Dendritic cell treated with granulocyte-macrophage colony-stimulating factor and Interleukin-4, amounts not matched to agents 40 ng/mL and 50 ng/mL, for 4 days (primary cell): Measurements from ENCODE around the gene ARMH3.

Source experiments
- H3K27ac Mint-ChIP-seq: one replicate; pipeline ENCODE4 v1.8.0; 2022; ENCODE audit warnings: mild to moderate bottlenecking, mixed read lengths
- H3K27me3 Mint-ChIP-seq: one replicate; pipeline ENCODE4 v1.8.0; 2022; ENCODE audit warnings: mild to moderate bottlenecking, mixed read lengths
- H3K36me3 Mint-ChIP-seq: one replicate; pipeline ENCODE4 v1.8.0; 2022; ENCODE audit warnings: low read depth, mixed read lengths
- H3K4me1 Mint-ChIP-seq: one replicate; pipeline ENCODE4 v1.8.0; 2022; ENCODE audit warnings: low read depth, mixed read lengths
- H3K4me3 Mint-ChIP-seq: one replicate; pipeline ENCODE4 v1.8.0; 2022; ENCODE audit warnings: mild to moderate bottlenecking, moderate library complexity, mixed read lengths
- H3K9me3 Mint-ChIP-seq: one replicate; pipeline ENCODE4 v1.8.0; 2022; ENCODE audit warnings: mixed read lengths
- intact Hi-C: fragments of 100-400 bp; cut with micrococcal nuclease; formaldehyde crosslinking; loops from one replicate; pipeline ENCODE4 v1.15.0; 2022

The ARMH3 gene

DNA sequence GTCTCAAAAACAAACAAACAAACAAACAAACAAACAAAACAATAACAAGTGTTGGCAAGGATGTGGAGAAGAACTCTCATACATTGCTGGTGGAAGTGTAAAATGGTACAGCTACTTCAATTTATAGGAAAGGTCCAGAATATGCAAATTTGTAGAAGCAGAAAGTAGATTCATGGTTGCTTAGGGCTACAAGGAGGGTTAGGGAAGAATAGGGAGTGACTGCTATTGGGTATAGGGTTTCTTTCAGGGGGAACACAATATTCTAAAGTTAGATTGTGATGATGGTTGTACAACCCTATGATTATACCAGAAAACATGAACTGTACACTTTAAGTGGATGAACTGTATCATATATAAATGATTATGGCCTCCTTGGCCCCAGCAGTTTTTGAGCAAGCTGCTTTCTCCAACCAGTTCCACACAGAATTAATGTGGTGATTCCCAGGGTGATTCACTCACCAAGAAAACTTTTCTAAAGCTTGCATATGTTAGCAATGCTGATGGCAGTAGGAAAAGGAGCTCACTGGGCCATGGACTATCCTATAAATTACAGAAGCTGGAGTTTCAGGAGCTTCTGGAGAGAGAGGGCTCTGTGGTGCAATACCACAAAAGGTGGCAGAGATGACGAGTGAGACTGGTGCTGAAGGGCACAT lies 159.6 kb downstream of the ARMH3 start:
- no peaks in the 10 kb centered on the region for H3K9me3 Mint-ChIP-seq
- no peak overlapping the region for H3K27ac Mint-ChIP-seq
- intact Hi-C loops, result no loop called here
- H3K27me3 Mint-ChIP-seq, result no peaks in the 10 kb centered on the region
- peaks cover 28% of the 10 kb centered on the region for H3K36me3 Mint-ChIP-seq
- peaks cover 6% of the 10 kb centered on the region for H3K4me1 Mint-ChIP-seq
- no peak overlapping the region for H3K4me3 Mint-ChIP-seq

DNA sequence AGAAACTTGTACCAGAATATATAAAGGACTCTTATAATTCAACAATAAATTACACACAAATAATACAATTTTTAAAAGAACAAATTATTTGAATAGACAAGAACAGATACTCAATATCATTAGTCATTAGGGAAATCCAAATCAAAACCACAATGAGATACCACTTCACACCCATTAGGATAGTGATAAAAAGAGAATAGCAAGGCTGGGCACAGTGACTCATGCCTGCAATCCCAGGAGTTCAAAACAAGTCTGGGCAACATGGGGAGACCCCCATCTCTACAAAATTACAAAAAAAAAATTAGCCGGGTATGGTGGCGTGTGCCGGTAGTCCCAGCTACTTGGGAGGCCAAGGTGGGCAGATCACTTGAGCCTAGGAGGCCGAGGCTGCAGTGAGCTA lies 160.2 kb downstream of the ARMH3 start:
- Mint-ChIP-seq H3K36me3 (peaks cover 27% of the 10 kb centered on the region), H3K9me3 (no peaks in the 10 kb centered on the region), H3K4me1 (peaks cover 6% of the 10 kb centered on the region), H3K4me3 (no peak overlapping the region), H3K27ac (no peak overlapping the region), H3K27me3 (no peaks in the 10 kb centered on the region)
- intact Hi-C loops, result no loop called here

DNA sequence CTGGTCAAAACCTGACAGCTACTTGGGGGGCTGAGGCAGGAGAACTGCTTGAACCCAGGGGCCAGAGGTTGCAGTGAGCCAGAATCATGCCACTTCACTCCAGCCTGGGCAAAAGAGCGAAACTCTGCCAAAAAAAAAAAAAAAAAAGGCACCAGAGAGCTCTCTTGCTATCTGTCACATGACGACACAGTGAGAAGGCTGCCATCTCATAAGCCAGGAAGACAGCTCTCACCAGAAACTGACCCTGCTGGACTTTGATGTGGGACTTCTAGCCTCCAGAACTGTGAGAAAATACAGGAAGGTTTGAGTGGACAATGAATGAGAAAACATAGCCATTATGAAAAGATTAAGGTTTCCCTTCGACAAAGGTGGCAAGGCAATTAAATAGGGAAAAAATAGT lies 161.2 kb downstream of the ARMH3 start:
- intact Hi-C loops, result no loop called here
- Mint-ChIP-seq H3K9me3 (no peaks in the 10 kb centered on the region), H3K27me3 (no peaks in the 10 kb centered on the region), H3K4me3 (no peak overlapping the region), H3K27ac (no peak overlapping the region), H3K36me3 (peaks cover 24% of the 10 kb centered on the region), H3K4me1 (peaks cover 9% of the 10 kb centered on the region)

DNA sequence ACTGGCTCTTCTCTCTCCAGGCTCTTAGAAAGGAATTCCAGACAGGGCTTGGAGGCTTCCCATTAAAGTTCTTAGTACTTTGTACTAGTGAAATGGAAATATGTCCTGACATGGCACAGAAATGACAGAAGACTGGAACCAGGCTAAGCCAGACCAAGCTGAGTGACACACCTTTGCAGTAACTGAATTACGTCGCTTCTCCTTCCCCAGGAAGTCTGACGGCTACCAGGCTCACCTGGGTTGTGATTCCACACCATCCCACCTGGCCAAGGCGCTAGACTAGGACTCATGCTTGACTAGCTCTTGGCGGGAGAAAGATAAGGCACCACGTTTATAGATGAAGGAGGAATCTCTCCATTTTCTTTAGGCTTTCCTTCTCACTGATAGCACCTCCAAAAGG lies 161.7 kb downstream of the ARMH3 start:
- intact Hi-C loops, result no loop called here
- Mint-ChIP-seq H3K27ac (no peak overlapping the region), H3K36me3 (peaks cover 26% of the 10 kb centered on the region), H3K27me3 (no peaks in the 10 kb centered on the region), H3K9me3 (no peaks in the 10 kb centered on the region), H3K4me3 (no peak overlapping the region), H3K4me1 (peaks cover 14% of the 10 kb centered on the region)

GRCh38 chr10:101893510-101894120 lies 162.4 kb downstream of the ARMH3 start:
- H3K4me3 Mint-ChIP-seq, result no peak overlapping the region
- H3K4me1 Mint-ChIP-seq, result peaks cover 20% of the 10 kb centered on the region
- no peaks in the 10 kb centered on the region for H3K9me3 Mint-ChIP-seq
- no peak overlapping the region for H3K27ac Mint-ChIP-seq
- peaks cover 32% of the 10 kb centered on the region for H3K36me3 Mint-ChIP-seq
- intact Hi-C loops, result no loop called here
- H3K27me3 Mint-ChIP-seq, result no peaks in the 10 kb centered on the region

DNA sequence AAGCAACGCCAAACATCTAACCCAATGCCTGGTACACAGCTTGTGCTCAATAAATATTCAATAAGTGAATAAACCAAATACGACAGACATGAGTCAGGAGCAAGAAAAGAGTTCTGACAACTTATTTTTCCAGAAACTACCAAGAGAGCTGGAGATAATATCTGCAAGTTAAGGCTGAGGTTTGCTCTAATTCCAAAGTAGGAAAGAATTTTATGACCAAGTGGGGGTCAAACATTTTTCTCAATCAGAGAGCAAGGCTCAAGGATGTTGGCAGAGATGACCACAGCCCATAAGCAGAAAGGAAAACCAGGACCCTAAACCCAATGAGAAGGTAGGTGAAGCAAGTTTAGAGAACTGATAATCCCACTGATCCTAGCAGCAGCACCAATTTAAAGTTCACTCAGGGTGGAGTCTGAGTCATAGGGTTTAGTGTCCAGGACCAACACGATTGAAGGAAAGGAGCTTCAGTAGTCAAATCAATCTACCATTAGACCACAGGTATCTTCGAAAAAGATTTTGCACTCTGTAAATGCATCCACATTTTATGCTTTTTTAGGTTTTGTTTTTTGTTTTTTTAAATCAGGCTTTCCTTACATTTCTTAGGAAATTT lies 163.1 kb downstream of the ARMH3 start:
- intact Hi-C loops, result no loop called here
- Mint-ChIP-seq H3K4me1 (peaks cover 25% of the 10 kb centered on the region), H3K9me3 (no peaks in the 10 kb centered on the region), H3K4me3 (no peak overlapping the region), H3K36me3 (peaks cover 39% of the 10 kb centered on the region), H3K27ac (no peak overlapping the region), H3K27me3 (no peaks in the 10 kb centered on the region)

DNA sequence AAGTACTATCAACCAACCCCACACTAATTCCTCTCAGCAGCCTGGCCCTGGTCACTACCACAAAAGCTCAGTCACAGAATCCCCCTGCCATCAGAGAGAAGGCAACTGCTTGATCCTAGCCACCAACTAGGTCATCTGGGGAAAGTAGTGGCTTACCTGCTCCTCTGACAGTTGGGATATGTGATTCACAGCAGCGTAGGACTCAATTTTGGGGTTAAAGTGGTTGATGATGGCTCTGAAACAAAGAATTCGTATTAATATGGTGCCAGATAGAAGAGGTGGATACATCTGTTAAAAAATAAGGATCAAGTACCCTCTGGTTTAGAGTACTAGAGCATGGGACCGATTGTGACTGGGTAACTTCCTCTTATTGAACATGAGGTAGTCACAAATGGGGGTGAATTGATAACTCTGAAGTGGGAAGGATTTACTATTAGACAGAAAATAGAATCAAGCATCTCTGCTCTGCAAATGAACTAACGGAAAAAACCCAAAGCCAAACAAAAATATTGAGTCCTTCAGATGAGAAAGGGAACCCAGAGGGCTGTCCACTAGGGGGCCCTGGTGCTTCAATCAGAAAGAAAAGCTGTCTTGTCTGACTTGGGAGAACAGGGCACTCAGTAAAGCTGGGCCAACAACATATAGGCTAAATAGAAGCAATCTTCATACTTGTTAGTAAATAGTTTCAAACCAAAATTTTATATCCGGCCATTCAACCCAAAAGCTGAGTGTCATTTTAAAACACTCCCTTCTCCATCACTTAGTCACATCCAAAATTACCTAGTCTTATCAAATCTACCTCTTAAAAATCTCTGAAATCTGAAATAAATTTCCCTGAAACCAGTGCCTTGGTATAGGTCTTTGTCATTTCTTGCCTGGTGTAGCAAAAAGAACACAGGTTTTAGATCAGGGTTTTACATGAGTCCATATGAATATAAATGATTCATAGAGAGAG lies 166.4 kb downstream of the ARMH3 start:
- H3K4me3 Mint-ChIP-seq, result no peak overlapping the region
- peaks cover 42% of the 10 kb centered on the region for H3K36me3 Mint-ChIP-seq
- intact Hi-C loops, result loop anchor here (1.0 kb wide), 2 partner anchors 122 to 184 kb away; no protein-coding TSS in a partner anchor
- no peaks in the 10 kb centered on the region for H3K27me3 Mint-ChIP-seq
- no peaks in the 10 kb centered on the region for H3K9me3 Mint-ChIP-seq
- H3K4me1 Mint-ChIP-seq, result peaks cover 25% of the 10 kb centered on the region
- no peak overlapping the region for H3K27ac Mint-ChIP-seq

- Mint-ChIP-seq H3K36me3 (peaks cover 48% of the 10 kb centered on the region), H3K9me3 (no peaks in the 10 kb centered on the region), H3K27ac (peak overlapping the region; percentile 25), H3K27me3 (no peaks in the 10 kb centered on the region), H3K4me1 (peaks cover 22% of the 10 kb centered on the region), H3K4me3 (no peak overlapping the region)
- intact Hi-C loops, result no loop called here
Observed at GRCh38 chr10:101888251-101888949, 167.6 kb downstream of the ARMH3 start.

DNA sequence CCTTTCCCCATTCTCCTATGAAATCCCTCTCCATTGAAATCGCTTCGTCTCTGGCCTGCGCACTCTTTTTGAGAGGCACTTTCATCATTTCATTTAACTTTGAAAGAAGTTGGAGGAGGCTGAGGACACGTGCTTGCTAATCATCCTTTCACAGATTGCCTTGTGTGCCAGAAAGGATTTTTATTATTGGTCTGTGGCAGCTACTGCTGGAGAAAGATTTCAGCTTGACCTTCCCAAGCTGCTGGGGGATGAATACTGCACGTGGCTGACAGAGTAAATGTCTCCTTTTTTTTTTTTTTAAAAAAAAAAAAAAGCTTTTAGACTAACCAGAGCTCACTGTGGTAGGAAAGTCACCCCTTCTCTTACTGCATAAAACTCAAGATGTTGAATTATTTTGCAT lies 168.2 kb downstream of the ARMH3 start:
- peaks cover 19% of the 10 kb centered on the region for H3K4me1 Mint-ChIP-seq
- no peak overlapping the region for H3K27ac Mint-ChIP-seq
- intact Hi-C loops, result no loop called here

GRCh38 chr10:101886521-101887312 lies 169.3 kb downstream of the ARMH3 start:
- H3K27me3 Mint-ChIP-seq, result no peaks in the 10 kb centered on the region

More for the DNA sequence above, 168.2 kb downstream of the ARMH3 start:
- no peaks in the 10 kb centered on the region for H3K9me3 Mint-ChIP-seq
- H3K36me3 Mint-ChIP-seq, result peaks cover 48% of the 10 kb centered on the region
- no peaks in the 10 kb centered on the region for H3K27me3 Mint-ChIP-seq
- H3K4me3 Mint-ChIP-seq, result no peak overlapping the region

GRCh38 chr10:101881036-101881774 lies 174.8 kb downstream of the ARMH3 start:
- H3K9me3 Mint-ChIP-seq, result no peaks in the 10 kb centered on the region
- H3K4me3 Mint-ChIP-seq, result no peak overlapping the region
- intact Hi-C loops, result no loop called here
- H3K27me3 Mint-ChIP-seq, result no peaks in the 10 kb centered on the region
- peaks cover 68% of the 10 kb centered on the region for H3K36me3 Mint-ChIP-seq
- H3K4me1 Mint-ChIP-seq, result no peaks in the 10 kb centered on the region
- H3K27ac Mint-ChIP-seq, result no peak overlapping the region

More at GRCh38 chr10:101886521-101887312, 169.3 kb downstream of the ARMH3 start:
- peaks cover 19% of the 10 kb centered on the region for H3K4me1 Mint-ChIP-seq
- no peak overlapping the region for H3K4me3 Mint-ChIP-seq
- no peaks in the 10 kb centered on the region for H3K9me3 Mint-ChIP-seq
- peaks cover 53% of the 10 kb centered on the region for H3K36me3 Mint-ChIP-seq
- H3K27ac Mint-ChIP-seq, result no peak overlapping the region
- intact Hi-C loops, result no loop called here

DNA sequence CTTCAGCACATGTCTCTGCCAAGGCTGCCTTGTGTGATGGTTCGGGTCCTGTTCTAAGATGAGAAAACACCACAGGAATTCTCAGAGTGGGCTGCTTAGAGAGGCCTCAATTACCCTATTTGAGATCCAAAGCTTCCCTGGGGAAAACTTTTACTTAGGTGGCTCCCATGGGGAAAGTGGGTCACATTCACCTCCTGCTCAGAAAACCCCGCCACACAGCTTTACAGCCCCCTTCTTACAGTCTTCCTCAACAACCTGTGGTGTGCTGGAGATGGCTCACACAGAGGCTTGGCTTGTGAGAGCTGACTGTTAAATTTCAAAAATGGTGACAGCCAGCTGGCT lies 175.8 kb downstream of the ARMH3 start:
- Mint-ChIP-seq H3K4me1 (peaks cover 6% of the 10 kb centered on the region), H3K4me3 (no peak overlapping the region), H3K9me3 (no peaks in the 10 kb centered on the region), H3K27ac (peak overlapping the region; percentile 27), H3K27me3 (no peaks in the 10 kb centered on the region), H3K36me3 (peaks cover 71% of the 10 kb centered on the region)
- intact Hi-C loops, result no loop called here
